Forelimb muscle (tissue), 1 donor: ENCODE measurements around the gene GPER1. TPM values are rescaled to one million over a fixed set of nuclear protein-coding genes. Genes with fewer than 3 reads are reported as not detected.
"Not testable (repeated sequence)": the region's sequence is repeated elsewhere in the genome, so short reads cannot be mapped to it uniquely, and the experiment has no call there.

Experiments used
- DNase-seq: peaks from one replicate; pipeline ENCODE4 v3.0.0-alpha.2; 2013; ENCODE audit warnings: low read depth
- polyA plus RNA-seq: library from polyadenylated mRNA; unstranded; fragments of 120-200 nt; gene quantifications from one replicate; pipeline ENCODE4 v1.2.1, GENCODE V29; 2013; ENCODE audit not compliant: insufficient read length

Gene GPER1
- polyA plus RNA-seq, 1 donor = 14.4 TPM

- DNase-seq = no peak
These were observed 15.3 kb downstream of the GPER1 start for GRCh38 chr7:1103009-1103788.

- DNase-seq = no peak
These were observed 16.0 kb downstream of the GPER1 start for GRCh38 chr7:1103789-1104515.

DNA sequence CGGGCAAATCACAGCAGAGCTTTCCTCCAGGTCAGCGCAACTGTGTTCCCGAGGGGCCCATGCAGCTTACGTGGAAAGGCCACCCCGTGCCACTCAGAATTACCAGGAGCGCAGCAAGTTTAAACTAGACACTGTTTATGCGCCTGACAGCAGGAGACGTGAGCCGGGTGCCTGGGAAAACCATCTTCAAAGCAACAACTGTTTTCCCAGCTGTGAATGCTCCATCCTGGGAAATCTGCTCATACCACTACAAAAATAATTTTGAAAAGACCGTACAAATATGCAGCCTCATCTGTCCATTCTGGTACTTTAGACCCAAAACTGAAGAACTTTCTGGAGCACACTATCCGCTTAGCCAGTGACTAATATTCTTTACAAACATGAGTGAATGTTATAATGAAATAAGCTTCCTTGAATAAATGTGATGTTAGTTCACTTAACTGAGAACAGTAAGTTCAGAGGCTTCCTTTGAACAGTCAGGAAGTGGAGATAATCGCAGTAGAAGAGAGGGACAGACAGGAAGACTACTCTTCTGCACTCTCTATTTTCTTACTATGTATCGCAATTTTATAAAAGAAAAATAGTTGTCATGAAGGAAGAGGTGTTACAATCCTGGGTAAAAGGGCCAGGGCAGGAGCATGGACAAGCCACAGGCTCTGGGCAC is 16.7 kb downstream of the GPER1 start:
- no peak for DNase-seq

DNA sequence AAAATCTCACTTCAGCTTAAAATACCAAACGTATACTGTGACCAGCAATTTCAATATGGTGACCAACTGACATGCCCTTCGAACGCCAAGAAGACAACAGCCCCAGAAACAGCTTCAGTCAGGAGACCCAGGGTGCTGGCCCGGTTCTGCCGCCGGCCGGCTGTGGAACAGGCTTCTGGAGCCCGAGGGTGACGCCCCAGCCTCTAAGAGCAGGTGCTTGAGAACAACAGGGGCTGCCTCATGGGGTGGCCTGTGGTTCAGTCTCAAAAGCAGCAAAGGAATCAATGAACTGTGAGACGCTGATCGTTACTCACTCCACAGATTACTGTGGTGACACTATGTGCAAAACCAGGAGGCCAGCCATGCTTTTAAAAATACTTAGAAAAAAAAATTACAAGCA is 17.3 kb downstream of the GPER1 start:
- DNase-seq = no peak

DNA sequence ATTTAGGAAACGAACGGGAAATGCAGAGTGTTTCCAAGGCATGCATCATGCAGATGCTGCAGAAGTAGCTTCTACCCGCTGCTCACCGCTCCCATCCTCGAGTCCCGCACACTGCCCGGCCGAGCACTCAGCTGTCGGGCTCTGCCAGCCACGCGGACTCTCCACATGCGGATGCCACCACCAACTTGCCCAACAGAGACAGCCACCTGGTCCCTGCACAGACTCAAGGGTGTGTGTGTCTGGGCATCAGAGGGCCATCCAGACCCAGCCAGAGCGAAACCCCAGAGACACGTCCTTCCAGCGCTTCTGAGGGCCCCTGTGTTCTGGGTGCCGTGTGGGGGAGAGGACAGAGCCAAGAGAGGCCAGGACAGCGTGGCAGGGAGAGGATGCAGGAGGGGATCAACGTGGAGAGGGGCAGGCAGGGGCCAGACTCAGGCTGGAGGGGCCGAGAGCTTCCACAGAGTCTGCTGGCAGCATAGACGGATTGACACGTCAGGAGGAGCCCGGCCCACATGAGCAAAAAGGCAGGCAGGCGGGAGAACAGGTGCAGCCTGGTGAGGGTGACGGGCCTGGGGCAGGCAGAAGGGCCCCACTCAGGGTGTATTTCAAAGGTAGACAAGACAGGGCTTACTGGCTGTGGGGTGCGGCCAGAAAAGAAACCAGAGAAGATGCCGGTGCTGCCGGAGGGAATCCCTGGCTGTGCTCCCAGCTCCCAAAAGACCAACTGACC is 18.3 kb downstream of the GPER1 start:
- no peak for DNase-seq

- no peak for DNase-seq
These were observed 19.0 kb downstream of the GPER1 start for GRCh38 chr7:1106793-1107421.

DNA sequence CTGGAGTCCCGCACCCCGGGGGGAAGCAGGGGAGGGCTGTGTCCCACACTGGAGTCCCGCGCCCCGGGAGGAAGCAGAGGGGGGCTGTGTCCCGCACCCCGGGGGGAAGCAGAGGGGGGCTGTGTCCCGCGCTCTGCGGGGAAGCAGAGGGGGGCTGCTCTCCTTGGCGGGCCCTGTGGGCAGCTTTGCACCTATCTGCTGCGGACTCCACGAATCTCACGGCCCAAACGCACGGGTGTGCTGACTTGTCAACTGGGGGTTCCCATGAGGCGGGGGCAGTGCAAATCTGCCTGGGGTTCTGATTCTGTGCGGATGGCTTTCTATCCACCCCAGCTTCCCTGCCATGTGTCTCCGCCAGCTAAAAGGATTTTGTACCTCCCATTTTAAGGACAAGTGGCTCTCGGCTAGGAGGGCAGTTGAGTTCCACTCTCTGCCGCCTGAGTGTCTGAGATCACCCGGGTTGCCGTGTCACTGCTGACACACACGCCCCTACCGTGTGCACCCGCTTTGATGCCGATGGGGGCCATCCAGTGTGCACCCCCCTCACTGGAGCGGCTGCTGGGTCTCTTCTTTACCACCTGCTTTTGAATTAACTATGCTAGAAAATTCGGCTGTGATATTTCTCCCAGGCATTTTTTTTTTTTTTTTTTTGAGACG is 20.5 kb downstream of the GPER1 start:
- DNase-seq = no peak

DNA sequence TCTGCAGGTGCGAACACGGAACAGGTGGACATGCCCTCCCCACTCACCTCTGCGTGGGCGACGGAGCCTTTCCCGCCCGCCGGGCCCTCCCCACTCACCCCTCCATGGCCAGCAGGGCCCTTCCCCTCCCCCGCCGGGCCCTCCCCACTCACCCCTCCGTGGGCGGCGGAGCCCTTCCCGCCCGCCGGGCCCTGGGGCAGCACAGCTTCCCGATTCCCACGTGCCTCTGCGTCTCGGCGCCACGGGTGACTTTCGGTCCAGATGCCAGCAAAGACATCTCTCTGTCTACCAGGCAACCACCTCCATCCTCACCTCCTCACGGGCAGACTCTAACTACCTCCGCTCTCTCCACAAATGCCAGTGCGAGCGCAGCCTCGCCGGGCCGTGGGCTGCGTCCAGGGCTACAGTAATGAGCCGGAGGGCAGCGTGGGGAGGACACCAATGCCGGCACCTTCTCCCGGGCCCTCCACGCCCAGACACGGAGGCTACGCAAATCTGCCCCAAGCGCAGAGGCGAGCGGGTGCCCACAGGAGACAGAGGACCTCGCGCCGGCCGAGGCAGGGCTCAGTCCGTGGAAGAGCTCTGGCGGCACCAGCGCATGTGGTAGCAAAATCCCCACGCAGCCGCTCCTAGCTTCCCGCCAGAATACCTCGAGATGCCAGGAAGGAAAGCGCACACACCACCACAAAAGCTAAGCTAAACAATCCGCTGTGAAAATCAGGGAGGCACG is 21.8 kb downstream of the GPER1 start:
- no peak for DNase-seq

DNA sequence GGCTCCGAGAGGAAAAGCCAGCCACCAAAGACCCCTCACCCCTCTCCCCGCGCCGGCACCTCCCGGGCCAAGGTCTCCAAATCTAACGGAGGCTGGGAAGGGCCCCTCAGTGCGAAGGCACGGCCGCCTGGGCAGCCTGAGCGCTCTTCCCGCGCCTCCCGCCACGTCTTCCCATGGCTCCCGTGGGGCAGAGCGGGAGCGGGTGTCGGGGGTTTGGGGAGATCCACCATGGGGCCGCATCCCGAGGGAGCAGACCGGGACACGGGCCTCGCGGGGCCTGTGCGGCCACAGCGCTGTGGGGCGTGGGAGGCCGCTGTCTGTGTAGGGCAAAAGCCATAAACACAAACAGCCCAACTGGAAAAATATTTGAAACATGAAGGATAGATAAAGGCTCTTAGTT is 22.4 kb downstream of the GPER1 start:
- no peak for DNase-seq

GRCh38 chr7:1111156-1111555 is 23.2 kb downstream of the GPER1 start:
- no peak for DNase-seq

DNA sequence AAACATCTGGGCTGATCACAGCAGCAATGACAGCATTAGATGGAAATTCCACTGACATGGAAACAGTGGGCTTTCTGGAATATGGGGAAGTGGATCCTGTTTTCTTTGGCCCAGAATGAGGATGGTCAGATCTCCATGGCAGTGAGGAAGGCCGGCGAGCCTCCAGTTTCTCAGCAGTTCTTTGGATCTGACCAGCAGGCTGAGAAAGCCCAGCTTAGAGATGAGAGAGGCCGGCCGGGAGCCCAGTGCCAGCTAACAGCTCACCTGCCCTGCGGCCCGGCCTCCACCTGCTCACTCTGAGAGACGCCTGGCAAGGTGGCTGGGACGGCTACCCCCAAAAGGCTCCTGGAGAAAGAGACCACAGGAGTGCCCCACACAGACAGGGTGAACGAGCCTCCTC is 24.2 kb downstream of the GPER1 start:
- DNase-seq = no peak

DNA sequence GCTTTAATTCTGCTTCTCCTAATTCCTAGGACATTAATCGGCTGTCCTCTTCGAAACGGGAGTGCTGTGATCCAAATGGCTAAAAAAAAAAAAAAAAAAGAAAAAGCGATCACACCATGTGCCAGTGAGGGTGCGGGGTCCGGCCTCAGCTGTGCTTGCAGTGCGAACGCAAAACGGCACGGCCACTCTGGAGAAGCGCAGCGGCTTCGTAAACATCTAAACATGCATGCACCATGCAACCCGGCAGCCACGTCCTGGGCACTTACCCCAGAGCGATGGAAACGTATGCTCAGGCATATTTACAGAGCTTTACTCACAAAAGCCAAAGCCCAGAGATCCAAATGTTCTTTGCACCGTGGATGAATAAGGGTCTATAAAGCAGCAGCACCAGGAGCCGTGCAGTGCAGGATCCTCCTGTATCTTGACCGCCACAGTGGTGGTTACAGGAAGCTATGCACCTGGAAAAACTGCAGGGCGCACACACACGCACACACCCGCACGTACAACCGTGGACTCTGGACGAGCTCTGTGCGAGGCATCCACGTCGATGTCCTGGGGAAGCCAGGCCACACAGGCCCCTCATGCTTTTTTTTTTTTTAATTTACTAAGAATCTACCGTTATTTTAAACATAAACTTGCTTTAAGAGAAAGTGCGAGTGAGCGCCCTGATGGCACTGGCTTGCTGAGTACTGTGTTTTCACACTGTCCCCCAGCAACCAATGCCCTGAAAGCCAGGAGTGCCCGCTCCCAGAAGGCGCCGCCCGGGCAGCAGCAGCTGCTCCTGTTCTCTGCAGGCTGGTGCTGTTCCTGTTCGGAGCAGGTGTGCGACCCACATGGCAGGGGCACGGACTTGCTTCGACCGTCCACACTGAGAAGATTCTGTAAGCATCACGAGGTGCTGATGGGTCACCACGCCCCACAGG is 25.0 kb downstream of the GPER1 start:
- DNase-seq = no peak

- no peak for DNase-seq
These were observed 25.6 kb downstream of the GPER1 start for GRCh38 chr7:1113548-1113885.

DNA sequence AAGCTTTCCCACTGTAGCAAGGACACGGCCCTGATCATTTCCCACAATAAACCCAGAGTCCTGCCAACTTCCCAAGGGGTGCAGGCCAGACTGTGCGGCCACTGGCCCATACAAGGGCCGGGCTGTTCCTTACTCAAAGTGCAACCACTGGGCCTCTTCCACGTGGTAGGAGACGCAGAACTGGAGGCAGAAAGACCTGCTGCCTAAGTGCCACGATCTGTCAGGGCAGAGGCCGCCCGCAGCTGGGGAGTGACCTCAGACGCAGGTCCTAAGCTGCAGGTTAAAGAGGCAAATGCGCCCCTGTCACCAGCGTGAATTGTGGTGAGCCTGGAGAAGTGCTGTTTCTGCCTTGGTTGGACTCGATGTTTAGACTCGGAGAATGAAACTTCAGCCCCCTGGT is 26.2 kb downstream of the GPER1 start:
- DNase-seq = no peak

DNA sequence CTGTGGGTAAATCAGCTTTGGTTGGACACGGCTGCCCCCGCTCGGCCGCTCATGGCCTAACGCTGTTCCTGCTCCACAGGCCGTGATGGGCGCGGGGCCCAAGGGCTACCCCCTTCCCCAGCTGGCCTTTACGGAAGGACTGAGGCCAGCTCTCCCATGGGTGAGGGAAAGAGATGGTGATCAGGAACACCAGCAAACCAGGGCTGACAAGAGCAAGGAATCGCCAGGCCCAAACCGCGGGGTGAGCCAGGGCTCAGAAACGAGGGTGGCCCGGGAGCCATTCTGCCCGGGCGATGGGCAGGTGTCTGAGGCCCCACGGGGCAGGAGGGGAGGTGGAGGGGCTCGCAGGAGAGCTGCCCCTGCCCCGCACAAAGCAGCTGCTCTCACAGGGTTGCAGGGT is 26.6 kb downstream of the GPER1 start:
- DNase-seq = no peak

- DNase-seq = not testable (repeated sequence)
These were observed 27.5 kb downstream of the GPER1 start for GRCh38 chr7:1115171-1116045.

- DNase-seq = not testable (repeated sequence)
These were observed 28.6 kb downstream of the GPER1 start for GRCh38 chr7:1116383-1117008.
